Tongue (tissue), 2 donors: Measurements from ENCODE around the gene BCAR1. TPM values are rescaled to one million over a fixed set of nuclear protein-coding genes. Genes with fewer than 3 reads are reported as not detected.

Experiments
- DNase-seq: peaks from one replicate; pipeline ENCODE4 v3.0.0-alpha.2; 2015
- total RNA-seq: library from RNA; depleted of rRNA; stranded (reverse); fragments of >200 nt; gene quantifications from one replicate; pipeline ENCODE4 v1.2.3, GENCODE V29; 2014

Gene BCAR1
- total RNA-seq, 1 donor from 2014 or later, result 54.8 TPM

DNA sequence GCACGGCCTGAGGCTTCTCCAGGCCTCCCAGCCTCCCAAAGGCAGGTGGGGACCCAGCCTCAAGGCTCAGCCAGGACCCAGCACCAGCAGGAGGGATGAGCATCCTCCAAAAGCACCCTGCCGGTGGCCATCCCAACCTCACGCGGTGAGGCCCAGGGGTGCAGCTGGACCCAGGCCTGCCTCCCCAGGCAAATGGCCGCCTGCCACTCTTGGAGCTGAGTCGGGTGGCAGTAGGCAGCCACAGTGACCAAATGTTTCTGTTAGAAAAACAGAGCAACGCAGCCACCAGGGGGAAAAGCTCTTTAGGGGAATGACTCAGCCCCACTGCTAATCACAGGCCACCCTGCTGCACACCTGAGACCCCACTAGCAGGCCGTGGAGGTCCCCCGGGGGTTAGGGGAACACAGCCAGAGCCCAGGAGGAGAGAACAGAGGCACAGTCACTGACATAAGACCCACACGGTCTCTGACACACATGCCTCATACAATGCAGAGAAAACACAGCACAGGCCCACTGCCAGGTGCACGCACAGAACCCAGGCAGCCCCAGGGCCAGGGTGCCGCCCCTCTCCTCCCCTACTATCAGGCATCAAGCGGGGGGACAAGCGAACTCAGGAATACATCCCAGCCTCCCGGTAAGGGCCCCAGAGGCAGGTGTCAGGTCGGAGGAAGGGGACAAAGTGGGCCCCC is 12.4 kb downstream of the BCAR1 start:
- DNase-seq, result no peak

DNA sequence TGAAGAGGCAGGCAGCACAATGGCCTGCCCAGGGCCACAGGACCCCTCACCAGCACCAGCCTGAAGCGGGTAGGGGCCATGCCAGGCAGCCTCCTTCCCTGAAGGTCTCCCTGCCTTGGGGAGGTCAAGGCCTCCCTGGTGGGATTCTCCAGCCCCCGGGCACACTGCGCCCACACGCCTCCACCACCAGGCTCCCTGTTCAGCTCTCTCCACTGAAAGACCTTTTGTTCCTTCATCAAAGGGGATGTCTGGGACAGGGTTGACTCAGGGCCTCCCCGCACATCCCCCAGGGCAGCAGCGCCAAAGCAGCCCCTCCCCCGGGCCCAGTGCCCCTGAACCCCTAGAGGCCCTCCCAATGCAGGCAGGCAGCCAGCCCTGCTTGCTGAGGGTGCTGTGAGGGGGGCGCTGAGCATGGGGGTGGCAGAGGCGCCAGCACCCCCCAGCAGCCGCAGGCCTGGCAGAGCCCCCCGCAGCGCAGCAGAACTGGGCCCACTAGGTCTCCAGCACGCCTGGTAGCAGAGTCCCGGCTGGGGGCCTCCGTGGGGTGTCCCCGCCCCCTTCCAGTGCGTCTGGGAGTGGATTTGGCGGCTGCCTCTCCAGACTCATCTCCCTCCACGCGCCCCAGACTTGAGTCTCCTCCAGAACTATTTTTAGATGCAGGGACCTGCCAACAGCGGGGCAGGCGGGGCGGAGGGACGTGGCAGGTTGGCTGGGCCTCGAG is 13.1 kb downstream of the BCAR1 start:
- DNase-seq, result peak; percentile 93

DNA sequence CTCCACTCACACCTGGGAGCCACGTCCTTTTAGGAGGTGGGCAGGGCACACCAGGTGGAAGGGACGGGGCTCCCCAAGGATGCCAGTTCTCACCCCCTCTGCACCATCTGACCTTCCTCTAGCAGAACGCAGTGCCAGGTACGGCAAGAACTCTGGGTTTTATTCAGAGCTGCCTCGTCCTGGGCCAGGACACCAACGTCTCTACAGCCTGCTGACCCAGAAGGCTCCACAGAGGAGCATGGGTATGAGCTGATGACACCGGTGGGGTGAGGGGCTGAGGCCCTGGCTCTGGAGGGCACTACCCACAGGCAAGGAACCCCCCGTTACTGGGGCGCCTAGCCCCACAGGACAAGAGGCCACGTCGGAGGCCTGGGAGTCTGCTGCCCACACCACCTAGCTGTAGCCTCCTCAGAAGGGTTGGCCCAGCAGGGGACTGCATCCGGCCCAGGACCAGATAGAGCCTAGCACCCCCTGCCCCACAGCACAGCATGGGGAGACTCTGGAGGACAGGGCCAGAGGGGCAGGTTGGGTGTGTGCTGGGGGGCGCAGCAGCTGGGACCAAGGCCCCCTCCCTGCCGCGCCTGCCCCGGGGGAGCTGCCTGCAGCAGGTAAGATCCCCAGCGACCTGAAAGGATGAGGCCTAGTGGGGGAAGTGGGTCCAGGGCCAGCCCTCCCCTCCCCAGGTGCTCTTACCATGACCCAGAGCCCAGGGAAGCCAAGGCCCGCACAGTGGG is 13.9 kb downstream of the BCAR1 start:
- DNase-seq, result no peak

DNA sequence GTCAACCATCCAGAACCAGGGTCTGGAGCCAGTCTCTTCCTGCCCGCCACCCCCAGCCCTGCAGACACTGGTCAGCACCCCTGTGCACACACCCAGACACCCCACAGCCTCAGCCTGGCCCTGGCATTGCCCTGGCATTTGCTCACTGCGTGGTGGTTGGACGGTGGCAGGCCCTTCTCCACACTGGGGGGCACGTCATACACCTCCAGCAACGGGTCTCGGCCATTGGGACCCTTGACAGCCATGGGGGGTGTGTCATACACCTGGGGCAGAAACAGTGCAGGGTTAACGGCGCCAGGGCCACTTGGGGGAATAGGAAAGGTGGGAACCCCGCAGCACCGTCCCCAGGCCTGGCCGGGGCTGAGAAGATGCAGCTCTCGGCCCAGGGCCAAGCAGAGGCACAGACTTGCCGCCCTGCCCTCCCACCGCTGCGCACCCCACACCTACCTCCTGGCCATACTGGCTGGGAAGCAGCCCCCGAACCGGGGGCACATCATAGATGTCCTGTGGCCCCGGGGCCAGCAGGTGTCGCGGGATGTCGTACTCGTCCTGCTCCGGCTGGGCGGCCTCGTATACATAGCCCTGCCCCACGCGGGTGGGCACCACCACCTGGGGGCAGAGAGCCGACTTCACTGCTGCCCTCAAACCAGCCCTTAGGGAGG is 14.6 kb downstream of the BCAR1 start:
- DNase-seq, result no peak

DNA sequence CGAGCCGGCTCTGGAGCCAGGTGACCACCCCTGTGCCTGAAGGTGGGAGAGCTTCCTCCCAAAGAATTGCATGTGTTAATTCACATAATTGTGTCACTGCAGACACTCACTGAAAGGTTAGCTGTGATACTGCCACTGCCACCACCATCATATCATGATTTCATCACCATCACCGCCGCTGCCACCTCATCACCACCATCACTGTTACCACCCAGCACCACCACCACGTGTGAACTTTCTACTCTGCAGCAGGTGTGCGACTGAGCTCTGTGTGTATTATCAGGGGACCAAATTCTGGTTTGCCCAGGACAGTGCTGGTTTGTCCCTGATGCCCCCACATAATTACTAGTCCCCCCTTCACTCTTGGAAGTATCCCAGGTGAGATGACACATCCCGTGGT is 15.2 kb downstream of the BCAR1 start:
- DNase-seq, result no peak

DNA sequence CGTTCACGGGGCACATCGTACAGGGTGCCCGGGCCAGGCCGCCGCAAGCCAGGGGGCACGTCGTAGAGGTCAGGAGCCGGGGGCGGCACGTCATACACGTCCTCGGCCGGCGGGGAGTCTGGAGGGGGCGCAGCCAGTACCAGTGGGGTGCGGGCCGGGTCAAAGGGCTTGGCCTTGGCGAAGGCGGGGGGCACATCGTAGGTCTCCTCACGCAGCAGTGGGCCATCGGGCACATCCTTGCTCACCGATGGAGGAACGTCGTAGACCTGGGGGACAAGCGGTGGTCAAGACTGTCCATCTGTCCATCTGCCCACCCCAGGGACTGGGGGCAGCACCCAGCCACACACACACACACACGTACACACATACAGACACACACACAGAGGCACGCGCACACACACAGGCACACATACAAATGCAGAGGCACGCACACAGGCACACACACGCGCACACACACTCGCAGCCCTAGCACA is 15.7 kb downstream of the BCAR1 start:
- DNase-seq, result no peak

DNA sequence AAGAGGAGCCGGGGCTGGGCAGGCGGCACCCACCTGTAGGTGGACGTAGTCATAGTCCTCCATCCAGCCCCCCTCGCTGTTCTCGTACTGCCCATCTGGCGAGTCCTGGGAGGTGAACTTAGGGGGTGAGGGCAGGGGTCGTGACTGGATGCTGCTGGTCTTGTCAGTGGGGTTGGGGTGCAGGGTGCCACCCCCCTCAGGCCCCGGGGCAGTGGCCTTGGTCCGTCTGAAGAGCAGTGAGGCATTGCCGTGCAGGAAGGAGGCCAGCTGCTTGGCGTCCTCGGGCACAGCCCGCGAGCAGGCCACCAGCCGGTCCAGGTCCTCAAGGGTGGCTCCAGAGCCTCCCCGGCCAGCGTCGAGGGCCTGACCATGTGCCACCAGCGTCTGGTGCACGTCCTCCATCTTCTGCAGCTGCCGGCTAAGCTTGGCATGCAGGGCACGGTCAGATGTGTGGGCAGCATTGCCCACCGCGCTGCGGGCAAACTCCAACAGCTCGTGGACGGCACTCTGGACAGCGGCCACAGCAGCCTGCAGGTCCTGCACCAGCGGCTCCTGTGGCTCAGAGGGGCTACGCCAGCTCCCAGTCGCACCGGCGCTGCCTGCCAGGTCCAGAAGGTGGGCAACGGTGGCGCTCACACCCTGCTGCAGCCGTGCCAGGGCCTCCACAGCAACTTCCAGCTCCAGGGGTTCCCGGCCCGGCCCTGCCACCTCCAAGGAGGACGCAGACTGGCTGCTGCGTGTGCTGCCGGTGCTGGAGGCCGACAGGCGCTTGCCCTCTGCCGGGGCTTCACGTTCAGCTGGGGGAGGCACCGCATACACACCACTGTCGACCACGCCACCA is 16.3 kb downstream of the BCAR1 start:
- DNase-seq, result no peak

DNA sequence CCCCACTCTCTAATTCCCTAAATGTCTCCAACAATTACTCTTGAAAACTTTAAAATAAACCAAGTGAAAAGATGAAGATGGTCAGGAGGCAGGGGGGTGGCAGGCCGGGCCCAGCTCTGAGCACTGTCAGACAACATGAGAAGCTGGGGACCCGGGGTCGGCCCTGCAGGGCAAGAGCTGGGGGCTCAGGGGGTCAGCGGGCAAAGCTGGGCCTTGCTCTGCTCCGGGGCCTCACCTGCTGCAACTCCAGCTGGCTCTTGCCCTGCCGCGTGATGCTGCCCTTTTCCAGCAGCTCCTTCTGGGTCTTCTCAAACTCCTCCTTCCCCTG is 17.8 kb downstream of the BCAR1 start:
- no peak for DNase-seq

DNA sequence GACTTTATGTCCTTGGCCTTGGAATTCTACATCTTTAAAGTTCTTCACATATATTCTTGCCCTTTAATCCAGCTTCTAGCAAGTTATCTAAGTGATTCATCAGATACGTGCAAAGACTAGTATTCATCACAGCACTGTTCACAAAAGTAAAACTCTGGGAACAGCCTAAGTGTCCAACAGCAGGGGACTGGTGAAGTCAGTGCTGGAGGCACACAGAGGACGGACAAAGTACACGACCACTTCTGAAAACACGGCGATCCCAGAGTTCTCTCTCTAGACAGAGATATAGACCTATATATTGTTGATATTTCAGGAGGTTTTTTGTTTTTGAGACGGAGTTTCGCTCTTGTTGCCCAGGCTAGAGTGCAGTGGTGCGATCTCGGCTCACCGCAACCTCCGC is 19.9 kb downstream of the BCAR1 start:
- DNase-seq, result no peak

DNA sequence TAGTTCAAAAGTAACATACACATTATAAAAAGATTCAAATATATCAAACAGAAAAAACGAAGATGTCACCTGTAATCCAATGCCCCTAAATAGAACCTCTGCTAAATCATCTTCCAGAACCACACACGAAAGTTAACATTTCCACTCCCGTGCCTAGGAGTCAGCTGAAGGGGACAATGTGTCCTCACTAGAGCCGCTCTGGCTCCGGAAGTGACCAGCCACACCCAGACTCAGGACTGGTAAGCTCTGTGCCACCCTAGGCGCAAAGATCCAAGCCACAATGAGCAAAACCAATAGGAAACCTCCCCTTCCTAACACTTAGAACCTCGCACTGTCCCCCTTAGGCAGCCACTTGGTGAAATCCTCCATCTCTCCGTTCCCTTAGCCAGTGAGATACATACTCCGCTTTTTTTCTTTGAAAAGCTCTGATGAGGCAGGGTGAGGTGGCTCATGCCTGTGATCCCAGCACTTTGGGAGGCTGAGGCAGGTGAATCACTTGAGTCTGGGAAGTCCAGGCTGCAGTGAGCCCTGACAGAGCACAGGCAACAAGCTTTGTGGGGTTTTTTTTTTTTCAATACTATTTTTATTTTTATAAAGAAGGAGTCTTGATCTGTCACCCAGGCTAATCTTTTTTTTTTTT is 20.8 kb downstream of the BCAR1 start:
- DNase-seq, result no peak

DNA sequence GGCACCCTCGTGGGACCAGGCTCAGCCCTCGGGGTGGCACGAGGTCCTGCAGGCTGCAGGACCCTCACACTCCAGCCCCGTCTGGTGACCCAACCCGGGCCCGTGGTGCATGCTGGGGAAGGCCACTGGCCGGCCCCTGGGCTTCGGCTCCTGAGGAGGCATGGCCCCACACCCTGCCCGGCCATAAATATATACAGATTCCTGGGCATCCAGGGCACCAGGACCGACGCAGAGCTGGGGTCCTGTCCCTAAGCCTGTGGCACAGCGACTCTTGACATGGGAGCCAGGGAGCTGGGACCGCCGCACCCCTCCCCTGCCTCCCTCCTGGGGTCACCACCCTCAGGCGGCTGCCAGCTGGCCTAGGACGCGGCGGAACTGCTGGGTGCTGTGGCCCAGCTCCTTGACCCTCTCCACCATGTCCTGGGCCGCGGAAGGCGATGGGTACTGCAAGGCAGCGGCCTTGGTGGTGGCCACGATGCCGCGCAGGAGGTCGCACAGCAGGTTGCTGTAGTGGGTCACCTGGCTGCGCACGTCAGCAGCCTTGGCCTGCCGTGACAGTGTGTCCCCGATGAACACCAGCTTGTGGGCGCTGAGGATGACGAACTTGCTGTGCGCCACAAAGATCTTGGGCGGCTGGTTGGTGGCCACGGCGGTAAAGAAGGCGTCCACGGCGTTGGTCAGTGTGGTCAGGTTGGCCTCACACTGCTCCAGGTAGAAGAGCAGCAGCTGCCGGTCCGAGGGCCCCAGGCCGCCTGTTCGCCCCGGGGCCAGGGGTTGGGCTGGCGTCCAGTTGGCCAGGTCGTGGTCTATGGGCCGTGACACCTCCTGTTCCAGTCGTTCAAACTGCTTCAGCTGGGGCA is 22.0 kb downstream of the BCAR1 start:
- no peak for DNase-seq

DNA sequence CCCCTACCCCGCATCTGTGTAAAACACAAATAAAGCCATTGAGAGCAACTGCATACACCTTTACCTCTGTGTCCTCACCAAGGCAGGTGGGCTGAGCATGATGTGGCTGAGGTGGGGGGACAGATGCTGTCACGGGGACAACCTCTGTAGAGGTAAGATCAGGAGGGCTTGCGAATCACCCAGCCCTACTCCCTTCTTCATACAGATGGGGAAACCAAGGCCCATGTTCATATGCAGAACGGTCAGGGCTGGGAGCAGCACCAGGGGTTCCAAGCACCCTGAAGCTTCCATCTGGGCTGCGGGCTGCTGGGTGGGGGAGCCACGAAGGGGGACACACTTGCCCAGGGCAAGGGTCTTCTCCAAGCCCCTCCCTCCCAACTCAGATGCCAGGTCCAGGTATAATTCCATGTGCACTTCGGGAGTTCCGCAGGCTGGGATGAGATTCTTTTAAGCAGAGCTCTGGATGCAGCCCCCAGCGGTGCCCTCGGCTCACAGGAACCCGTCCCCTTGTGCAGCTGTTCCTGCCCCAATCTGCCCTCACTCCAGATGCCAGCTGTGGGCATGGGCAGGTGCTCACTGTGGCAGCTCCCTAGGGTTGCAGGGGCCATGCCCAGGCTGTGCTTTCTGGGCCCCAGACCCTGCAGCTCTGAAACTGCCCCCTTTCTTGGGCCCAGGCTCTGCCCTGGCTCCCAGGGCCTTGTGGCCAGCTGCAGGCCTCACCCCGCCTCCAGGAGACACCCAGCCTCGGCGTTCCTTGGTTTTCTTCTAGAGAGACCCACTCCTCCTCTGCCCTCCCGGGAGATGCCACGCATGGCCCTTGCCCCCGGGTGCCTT is 23.1 kb downstream of the BCAR1 start:
- no peak for DNase-seq

DNA sequence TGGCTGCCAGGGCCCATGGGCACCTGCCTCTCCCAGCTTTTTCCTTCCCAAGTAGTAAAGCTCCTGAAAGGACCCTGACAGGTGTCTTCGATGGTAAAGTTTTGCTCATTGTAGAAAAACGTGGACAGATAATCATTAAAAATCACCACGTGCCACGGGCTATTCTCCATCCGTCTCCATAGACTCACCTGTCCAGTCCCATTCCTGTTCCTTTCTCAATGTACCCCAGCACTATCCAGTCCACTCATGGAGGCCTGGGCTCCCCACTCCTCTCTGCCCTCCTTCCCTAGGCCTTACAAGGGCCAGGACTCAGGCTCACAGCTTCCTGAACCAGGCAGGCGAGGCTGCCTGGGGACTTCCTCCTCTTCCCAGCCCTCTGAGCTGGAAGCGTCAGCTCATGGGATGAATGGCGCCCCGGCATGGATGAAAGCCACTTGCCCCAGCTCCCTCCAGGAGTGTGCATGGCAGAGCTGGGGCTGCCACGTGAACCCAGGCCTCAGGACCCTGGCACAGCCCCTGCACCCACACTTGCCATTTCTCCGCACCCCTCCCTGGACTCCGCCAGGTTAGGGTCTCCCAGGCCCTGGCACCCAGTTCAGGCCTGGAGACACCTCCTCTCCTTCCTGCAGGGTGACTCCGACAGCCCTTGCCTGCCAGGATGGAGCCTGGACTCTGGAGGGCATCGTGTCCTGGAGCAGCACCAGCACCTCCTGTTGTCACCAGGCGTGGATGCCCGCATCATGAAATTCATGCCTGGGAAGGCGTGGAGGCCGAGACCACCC is 23.9 kb downstream of the BCAR1 start:
- DNase-seq, result no peak

DNA sequence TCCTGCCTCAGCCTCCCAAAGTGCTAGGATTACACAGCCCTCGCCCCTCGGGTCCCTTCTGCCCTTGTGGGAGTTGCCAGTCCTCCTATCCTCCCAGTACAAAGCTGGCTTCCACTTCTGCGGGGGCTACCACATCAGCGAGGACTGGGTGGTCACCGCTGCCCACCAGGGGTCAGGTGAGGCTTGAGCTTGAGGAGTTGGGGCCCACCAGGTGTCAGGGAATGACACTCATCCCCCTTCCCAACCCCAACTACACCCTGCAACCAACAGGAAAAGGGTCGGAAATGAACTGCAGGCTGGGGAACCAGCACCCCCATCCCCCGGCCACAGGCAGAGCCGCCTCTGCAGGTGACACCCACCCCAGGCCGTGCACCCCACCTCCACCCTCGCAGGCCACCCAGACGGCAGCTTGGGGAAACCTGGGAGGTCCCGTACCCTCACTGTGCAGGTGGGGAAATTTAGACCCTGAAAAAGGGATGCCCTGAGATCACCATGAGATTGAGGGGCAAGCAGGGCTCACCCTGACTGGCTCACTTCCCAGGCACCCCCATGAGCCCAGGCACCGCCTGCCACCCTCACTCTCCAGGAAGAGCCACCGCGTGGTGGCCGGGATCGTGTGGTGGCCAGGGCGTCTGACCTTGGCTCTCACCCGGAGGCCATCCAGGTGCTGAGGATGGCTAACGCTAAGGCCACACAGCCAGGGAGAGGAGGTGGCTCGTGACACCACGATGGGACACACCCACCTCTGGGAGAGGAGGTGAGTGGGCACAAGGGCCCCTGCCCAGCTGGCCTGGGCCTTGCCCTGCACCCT is 24.7 kb downstream of the BCAR1 start:
- no peak for DNase-seq

DNA sequence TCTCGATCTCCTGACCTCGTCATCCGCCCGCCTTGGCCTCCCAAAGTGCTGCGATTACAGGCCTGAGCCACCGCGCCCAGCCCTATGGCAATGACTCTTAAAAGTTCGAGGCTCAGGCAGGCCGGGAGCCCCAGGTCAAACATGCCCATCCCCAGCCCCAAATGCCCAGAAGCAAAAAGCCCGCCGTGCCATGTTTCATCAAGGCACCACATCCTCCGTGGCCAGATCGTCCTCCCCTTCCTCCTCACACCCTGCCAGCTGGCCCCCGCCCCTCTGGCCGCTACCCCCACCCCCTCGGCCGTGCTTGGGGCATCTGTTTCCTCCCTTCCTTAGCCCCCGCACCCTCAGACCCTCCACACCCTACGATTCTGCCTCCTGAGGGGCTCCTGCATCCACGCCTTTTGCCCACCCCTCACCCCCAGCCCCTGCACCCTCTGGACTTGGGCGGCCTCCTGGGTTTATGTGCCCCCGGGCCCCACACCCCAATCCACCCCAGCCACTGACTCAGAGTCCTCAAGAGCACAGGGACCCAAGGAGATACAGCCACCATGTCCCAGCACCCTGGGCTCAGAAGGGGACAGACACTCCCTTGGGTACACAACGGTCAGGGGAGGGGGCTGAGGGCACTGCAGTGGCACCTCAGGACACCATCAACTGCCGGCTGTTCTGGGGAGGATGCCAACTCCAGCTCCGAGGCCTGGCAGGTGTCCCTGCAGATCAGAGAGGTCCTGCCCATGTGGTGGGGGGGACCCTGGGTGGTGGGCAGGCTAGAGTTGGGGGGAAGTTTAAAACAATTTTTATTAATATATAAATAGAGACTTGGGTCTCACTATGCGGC is 25.5 kb downstream of the BCAR1 start:
- DNase-seq, result no peak

DNA sequence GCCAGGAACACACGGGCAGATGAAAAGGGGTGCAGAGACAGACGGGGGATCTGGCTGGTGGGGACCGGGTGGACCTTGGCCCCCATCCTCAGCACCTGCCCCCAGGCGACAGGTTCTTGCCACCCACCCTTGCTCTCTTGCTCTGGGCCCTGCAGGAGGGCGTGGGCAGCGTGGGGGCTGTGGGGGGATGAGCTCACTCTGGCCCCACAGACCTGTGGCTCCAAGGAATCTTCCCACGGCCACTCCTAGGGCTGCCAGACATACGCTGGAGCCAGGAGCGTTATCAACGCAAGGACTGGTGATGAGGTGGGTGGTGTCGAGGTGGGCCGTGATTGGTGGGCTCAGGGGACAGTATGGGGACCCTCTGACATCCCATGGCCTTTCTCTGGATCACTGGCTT is 26.3 kb downstream of the BCAR1 start:
- DNase-seq, result no peak
